Measurements from ENCODE around the gene ARRB1. TPM values are rescaled to one million over a fixed set of nuclear protein-coding genes. Genes with fewer than 3 reads are reported as not detected.

ARRB1 gene
- total RNA-seq, 1 experiment from 2014 or later, result 24.2 TPM

- POLR2A ChIA-PET, result no interaction called here
Measured at GRCh38 chr11:75270896-75271418, 80.5 kb downstream of the ARRB1 start.

More at GRCh38 chr11:75270896-75271418, 80.5 kb downstream of the ARRB1 start:
- DNase-seq (ENCODE audit: low read depth, low spot score) (peak; percentile 13), ATAC-seq (peak; percentile 70)
- H3K9me2 ChIP-seq (ENCODE audit: insufficient read depth), result no peaks in the 10 kb centered on the region
- ChIA-PET RAD21 (ENCODE audit: low non-redundant PET in 1 of 2, low total read pairs in 2 of 2, uncharacterized antibody in 2 of 2, unreplicated experiment in 2 of 2) (interaction anchor here in 1 of 2 experiments (0.6 to 0.7 kb wide), 2 partner anchors 107 to 131 kb away, joined by 3 to 4 read pairs; no protein-coding TSS in a partner anchor), CTCF (interaction anchor here (0.8 to 2.4 kb wide), 11 partner anchors 9 to 342 kb away, joined by 3 to 10 read pairs (median 4); no protein-coding TSS in a partner anchor)
- H3K4me2 ChIP-seq (ENCODE audit: low read length), result no peak overlapping the region
- H4K20me1 ChIP-seq (ENCODE audit: insufficient read depth), result no peaks in the 10 kb centered on the region
- peaks cover 0 to 4% of the 10 kb centered on the region in 2 experiments; a peak in 1 of 4 replicates for H3K36me3 ChIP-seq (ENCODE audit: control insufficient read depth in 1 of 2, insufficient read depth in 2 of 2, low read length in 2 of 2)
- H3K27me3 ChIP-seq (ENCODE audit: insufficient read depth, low read length), result no peaks in the 10 kb centered on the region
- H2AFZ ChIP-seq (ENCODE audit: low read depth, low read length, poor library complexity, severe bottlenecking), result no peak overlapping the region
- no peak overlapping the region for H3K9ac ChIP-seq (ENCODE audit: low read length)
- H3K79me2 ChIP-seq (ENCODE audit: insufficient read depth, low read length), result no peaks in the 10 kb centered on the region
- H3K27ac ChIP-seq (ENCODE audit: low read depth, low read length), result no peak overlapping the region
- H3K9me3 ChIP-seq (ENCODE audit: control insufficient read depth in 1 of 2, insufficient read depth in 1 of 2, low read depth in 1 of 2, low read length in 2 of 2), result no peaks in the 10 kb centered on the region
- TF ChIP-seq RAD21 (IDR thresholded peaks at IDR 0.05; ENCODE audit: low read depth) (peak; percentile 57), JUND (IDR thresholded peaks at IDR 0.05) (no peak), CTCF (IDR thresholded peaks at IDR 0.05 in 2 of 3, conservative IDR thresholded peaks at IDR 0.05 in 1 of 3; ENCODE audit: borderline replicate concordance in 1 of 3, insufficient read depth in 1 of 3, low read depth in 2 of 3, low read length in 2 of 3) (peak; percentile 51 to 59 (median 55); a peak in 5 of 6 replicates), ZNF274 (IDR thresholded peaks at IDR 0.05; ENCODE audit: low read depth, low read length) (no peak), POLR2A (IDR thresholded peaks at IDR 0.05; ENCODE audit: borderline replicate concordance, extremely low read depth, insufficient read depth, insufficient read length) (no peak)
- no peak overlapping the region for H3K4me3 ChIP-seq (replicated peaks in 1 of 2; ENCODE audit: low read depth in 1 of 2, low read length in 2 of 2)
- H3K4me1 ChIP-seq (ENCODE audit: control insufficient read depth in 1 of 2, insufficient read depth in 2 of 2, low read length in 2 of 2), result no peaks in the 10 kb centered on the region
- intact Hi-C loops (cut with micrococcal nuclease), result no loop called here
- no TSS peak for BruUV-seq (replicated peaks)
